ENCODE data around the gene PTPN14. TPM values are rescaled to one million over a fixed set of nuclear protein-coding genes. Genes with fewer than 3 reads are reported as not detected.
A peak's percentile ranks its signal among the peaks of the same experiment; 100 is the strongest.

PTPN14 gene
- total and polyA plus RNA-seq, 2 of the 4 experiments (the other 2 are of a cell fraction), result 21.5 to 31.7 TPM

DNA sequence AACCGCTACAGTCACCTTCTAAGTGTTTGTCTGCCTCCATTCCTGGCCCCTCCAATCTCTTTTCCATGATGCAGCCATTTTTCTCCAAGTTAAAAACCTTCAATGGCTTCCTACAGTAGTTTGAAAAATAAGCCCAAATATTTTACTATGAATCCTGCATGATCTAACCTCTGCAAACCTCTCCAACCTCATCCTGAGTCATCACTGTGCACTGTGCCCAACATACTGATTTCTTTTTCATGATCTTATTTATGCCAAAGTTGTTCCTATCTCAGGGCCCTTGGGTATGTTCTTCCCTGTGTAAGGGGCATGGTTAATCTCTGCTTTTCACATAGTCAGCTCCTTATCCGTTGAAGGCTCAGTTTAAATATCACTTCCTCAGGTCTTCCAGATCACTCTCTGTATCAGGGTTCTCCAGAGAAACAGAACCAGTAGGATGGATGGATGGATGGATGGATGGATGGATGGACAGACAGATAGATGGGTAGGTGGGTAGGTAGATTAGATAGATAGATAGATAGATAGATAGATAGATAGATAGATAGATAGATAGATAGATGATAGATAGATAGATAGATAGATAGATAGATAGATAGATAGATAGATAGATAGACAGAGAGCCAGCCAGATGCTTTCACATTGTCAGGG, 18.1 kb upstream of the PTPN14 start:
- Histone ChIP-seq H3K14ac (replicated peaks; ENCODE audit: low read depth, low read length) (peak overlapping the region; percentile 92), H3K9me3 (ENCODE audit: control insufficient read depth, insufficient read depth, low read length) (no peaks in the 10 kb centered on the region), H3K23ac (ENCODE audit: low read depth, low read length) (peak overlapping the region; percentile 82; the same call in 1 of the 2 replicates), H4K5ac (ENCODE audit: low read depth, low read length) (peak overlapping the region; percentile 73; the same call in 1 of the 2 replicates), H2BK15ac (ENCODE audit: low read depth, low read length) (peak overlapping the region; percentile 97; the same call in 1 of the 3 replicates), H3K4me2 (ENCODE audit: low read depth, low read length) (peak overlapping the region; percentile 51), H4K20me1 (ENCODE audit: insufficient read depth, low read length) (no peaks in the 10 kb centered on the region), H2BK120ac (ENCODE audit: low read depth, low read length) (peak overlapping the region; percentile 86), H3K9ac (ENCODE audit: low read depth, low read length) (no peak overlapping the region), H2AK9ac (replicated peaks; ENCODE audit: low read depth, low read length, poor library complexity) (no peak overlapping the region), H3K36me3 (ENCODE audit: control insufficient read depth, insufficient read depth, low read length) (no peaks in the 10 kb centered on the region), H3K79me1 (ENCODE audit: low read depth in 1 of 2, low read length in 2 of 2) (peaks cover 0 to 7% of the 10 kb centered on the region in 2 experiments; a peak in 2 of 4 replicates), H2AK5ac (ENCODE audit: low read depth, low read length) (peak overlapping the region; percentile 95), H2BK5ac (ENCODE audit: low read depth, low read length, poor library complexity, severe bottlenecking) (peak overlapping the region; percentile 96), H3K27me3 (ENCODE audit: control insufficient read depth, insufficient read depth, low read length) (no peaks in the 10 kb centered on the region), H3K4me3 (ENCODE audit: insufficient read depth, low read depth, low read length) (no peak overlapping the region), H2BK20ac (ENCODE audit: low read depth, low read length) (peak overlapping the region; percentile 73), H3K4ac (ENCODE audit: low read depth, low read length) (peak overlapping the region; percentile 88), H3K27ac (ENCODE audit: insufficient read depth, low read length) (peak overlapping the region; percentile 57), H3K56ac (ENCODE audit: extremely low read depth, insufficient read depth, low read length) (no peak overlapping the region), H3K4me1 (ENCODE audit: control insufficient read depth, insufficient read depth, low read length) (peaks cover 14% of the 10 kb centered on the region), H2AFZ (replicated peaks; ENCODE audit: low read length, poor library complexity) (peak overlapping the region; percentile 68), H3K18ac (ENCODE audit: low read depth, low read length) (peak overlapping the region; percentile 84; the same call in 1 of the 2 replicates), H3K9me1 (ENCODE audit: insufficient read depth, low read length) (peaks cover 3% of the 10 kb centered on the region), H4K91ac (ENCODE audit: insufficient read depth, low read depth, low read length) (peak overlapping the region; percentile 74), H4K8ac (ENCODE audit: low read depth in 2 of 2, low read length in 2 of 2) (peak overlapping the region; percentile 79 to 86; a peak in 3 of 4 replicates)
- peak; percentile 82 for DNase-seq
- peak; percentile 72 for ATAC-seq (ENCODE audit: low read depth)
- dilution Hi-C loops (cut with HindIII; ENCODE audit: low sequenced_read_pairs, unreplicated experiment) (no loop called here), intact Hi-C loops (cut with micrococcal nuclease) (no loop called here), in situ Hi-C loops (cut with MboI; ENCODE audit: low sequenced_read_pairs) (no loop called here)
- no TSS peak for BruUV-seq (replicated peaks)
- ChIA-PET POLR2A (ENCODE audit: unreplicated experiment) (no interaction called here), CTCF (no interaction called here)
- WGBS, 2 experiments (ENCODE audit: extremely low coverage in 2 of 2, insufficient read length in 1 of 2), result 100% methylated on average over 1 of the region's 2 CpGs; no CpG with 5 or more reads in 1 of the 2 experiments
- 0 out of 2 replicates have a peak, but pooled peaks have one; percentile 11 for TF ChIP-seq MAFK (IDR thresholded peaks at IDR 0.05; ENCODE audit: low read depth, low read length)
- TF ChIP-seq ELK1 (IDR thresholded peaks at IDR 0.05; ENCODE audit: borderline replicate concordance, low read depth, low read length), result no peak
- peak; percentile 27; the same call in 1 of the 2 replicates for TF ChIP-seq FOS (IDR thresholded peaks at IDR 0.05; ENCODE audit: low read depth, low read length)
- no peak for TF ChIP-seq MAZ (IDR thresholded peaks at IDR 0.05; ENCODE audit: borderline replicate concordance, low read depth, low read length)
- no peak for TF ChIP-seq SMC3 (IDR thresholded peaks at IDR 0.05; ENCODE audit: low read depth, low read length)

Measured in IMR-90 (cell line).